NCI-H524 treated with DMSO at 0.1 percent for 48 hours (cell line): ENCODE data around the gene ZFAND5.

ENCODE experiments used
- DNase-seq: peaks from one replicate; lab custom pipeline; 2025; lab: John Stamatoyannopoulos, UW

The ZFAND5 gene

GRCh38 chr9:72362680-72363139 lies 2.3 kb downstream of the ZFAND5 start:
- no peak for DNase-seq

- no peak for DNase-seq
These were observed 2.9 kb downstream of the ZFAND5 start for GRCh38 chr9:72362118-72362531.

- DNase-seq = no peak
These were observed 3.8 kb downstream of the ZFAND5 start for GRCh38 chr9:72361217-72361616.

- DNase-seq = no peak
These were observed 4.7 kb downstream of the ZFAND5 start for GRCh38 chr9:72360324-72360723.

GRCh38 chr9:72356041-72356582 lies 8.9 kb downstream of the ZFAND5 start:
- no peak for DNase-seq

- no peak for DNase-seq
These were observed 9.9 kb downstream of the ZFAND5 start for GRCh38 chr9:72355153-72355552.

- no peak for DNase-seq
These were observed 10.3 kb downstream of the ZFAND5 start for GRCh38 chr9:72354704-72355103.

GRCh38 chr9:72353455-72354116 lies 11.4 kb downstream of the ZFAND5 start:
- DNase-seq = no peak

- DNase-seq = no peak
These were observed 12.1 kb downstream of the ZFAND5 start for GRCh38 chr9:72352911-72353388.

- DNase-seq = no peak
These were observed 13.2 kb downstream of the ZFAND5 start for GRCh38 chr9:72351538-72352453.

- DNase-seq = no peak
These were observed 15.1 kb downstream of the ZFAND5 start for GRCh38 chr9:72349911-72350310.

- DNase-seq = no peak
These were observed 15.8 kb downstream of the ZFAND5 start for GRCh38 chr9:72349240-72349639.

- no peak for DNase-seq
These were observed 18.7 kb downstream of the ZFAND5 start for GRCh38 chr9:72346333-72346732.

GRCh38 chr9:72338631-72339030 lies 26.4 kb downstream of the ZFAND5 start:
- no peak for DNase-seq

GRCh38 chr9:72337286-72337685 lies 27.7 kb downstream of the ZFAND5 start:
- DNase-seq = no peak

GRCh38 chr9:72334658-72335337 lies 30.2 kb downstream of the ZFAND5 start:
- no peak for DNase-seq

GRCh38 chr9:72333709-72334108 lies 31.3 kb downstream of the ZFAND5 start:
- DNase-seq = no peak

- peak; percentile 53 for DNase-seq
These were observed 31.8 kb downstream of the ZFAND5 start for GRCh38 chr9:72333197-72333596.

GRCh38 chr9:72332351-72332750 lies 32.7 kb downstream of the ZFAND5 start:
- DNase-seq = no peak

- DNase-seq = no peak
These were observed 37.4 kb downstream of the ZFAND5 start for GRCh38 chr9:72327631-72328030.

GRCh38 chr9:72326641-72327040 lies 38.4 kb downstream of the ZFAND5 start:
- no peak for DNase-seq

GRCh38 chr9:72324974-72325373 lies 40.0 kb downstream of the ZFAND5 start:
- no peak for DNase-seq
